Upper lobe of left lung (tissue), 4 donors: Measurements from ENCODE around the gene RFX1.

ENCODE experiments used
- EP300 ChIP-seq, 4 donors: sonication (generic); formaldehyde crosslinking; IDR thresholded peaks; one replicate each; pipeline ENCODE4 v1.5.1; 2017; ENCODE audit warnings: antibody characterized with exemption in 4 of 4, control low read depth in 2 of 4
- POLR2A ChIP-seq, 4 donors: fragments of 450-650 bp; IDR thresholded peaks; one replicate each; pipeline ENCODE4 v1.5.1; 2016 to 2017; ENCODE audit warnings: antibody characterized with exemption in 4 of 4, mild to moderate bottlenecking in 2 of 4
- POLR2AphosphoS5 ChIP-seq, 2 donors: sonication (generic); formaldehyde crosslinking; IDR thresholded peaks; one replicate each; pipeline ENCODE4 v1.5.1; 2017; ENCODE audit warnings: antibody characterized with exemption in 2 of 2
- TF ChIP-seq, protein P1 (sequence below), 6 experiments: fragments of 450-650 bp in 4 of 6; fragments of 200-600 bp in 2 of 6; sonication (generic) in 2 of 6; IDR thresholded peaks; one replicate each; pipeline ENCODE4 v1.5.1; 2016 to 2019; ENCODE audit warnings: antibody characterized with exemption in 6 of 6

DNA sequence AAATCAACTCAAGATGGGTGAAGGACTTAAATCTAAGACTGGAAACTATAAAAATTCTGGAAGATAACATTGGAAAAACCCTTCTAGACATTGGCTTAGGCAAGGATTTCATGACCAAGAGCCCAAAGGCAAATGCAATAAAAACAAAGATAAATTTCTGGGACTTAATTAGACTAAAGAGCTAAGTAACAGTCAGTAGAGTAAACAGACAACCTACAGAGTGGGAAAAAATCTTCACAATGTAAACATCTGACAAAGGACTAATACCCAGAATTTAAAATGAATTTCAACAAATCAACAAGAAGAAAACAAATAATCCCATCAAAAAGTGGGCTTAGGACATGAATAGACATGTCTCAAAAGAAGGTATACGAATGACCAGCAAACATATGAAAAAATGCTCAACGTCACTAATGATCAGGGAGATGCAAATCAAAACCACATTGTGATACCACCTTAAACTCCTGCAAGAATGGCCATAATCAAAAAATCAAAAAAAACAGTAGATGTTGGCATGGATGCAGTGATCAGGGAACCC, 6.3 kb upstream of the RFX1 start:
- TF ChIP-seq POLR2AphosphoS5 (IDR thresholded peaks at IDR 0.05) (no peak), POLR2A (IDR thresholded peaks at IDR 0.05) (no peak), EP300 (IDR thresholded peaks at IDR 0.05) (no peak)
- TF ChIP-seq, protein P1, sequence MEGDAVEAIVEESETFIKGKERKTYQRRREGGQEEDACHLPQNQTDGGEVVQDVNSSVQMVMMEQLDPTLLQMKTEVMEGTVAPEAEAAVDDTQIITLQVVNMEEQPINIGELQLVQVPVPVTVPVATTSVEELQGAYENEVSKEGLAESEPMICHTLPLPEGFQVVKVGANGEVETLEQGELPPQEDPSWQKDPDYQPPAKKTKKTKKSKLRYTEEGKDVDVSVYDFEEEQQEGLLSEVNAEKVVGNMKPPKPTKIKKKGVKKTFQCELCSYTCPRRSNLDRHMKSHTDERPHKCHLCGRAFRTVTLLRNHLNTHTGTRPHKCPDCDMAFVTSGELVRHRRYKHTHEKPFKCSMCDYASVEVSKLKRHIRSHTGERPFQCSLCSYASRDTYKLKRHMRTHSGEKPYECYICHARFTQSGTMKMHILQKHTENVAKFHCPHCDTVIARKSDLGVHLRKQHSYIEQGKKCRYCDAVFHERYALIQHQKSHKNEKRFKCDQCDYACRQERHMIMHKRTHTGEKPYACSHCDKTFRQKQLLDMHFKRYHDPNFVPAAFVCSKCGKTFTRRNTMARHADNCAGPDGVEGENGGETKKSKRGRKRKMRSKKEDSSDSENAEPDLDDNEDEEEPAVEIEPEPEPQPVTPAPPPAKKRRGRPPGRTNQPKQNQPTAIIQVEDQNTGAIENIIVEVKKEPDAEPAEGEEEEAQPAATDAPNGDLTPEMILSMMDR (IDR thresholded peaks at IDR 0.05) = no peak
